Skeletal muscle satellite cell (primary cell): ENCODE data around the gene TYROBP. TPM values are rescaled to one million over a fixed set of nuclear protein-coding genes. Genes with fewer than 3 reads are reported as not detected.
"Not testable (repeated sequence)": the region's sequence is repeated elsewhere in the genome, so short reads cannot be mapped to it uniquely, and the experiment has no call there.

Experiments used
- H3K27me3 ChIP-seq: 2 replicates; pipeline ENCODE4 v1.7.0; 2013; ENCODE audit warnings: low read length; ENCODE audit not compliant: control insufficient read depth, insufficient read depth
- H3K36me3 ChIP-seq: 2 replicates; pipeline ENCODE4 v1.7.0; 2013; ENCODE audit warnings: mild to moderate bottlenecking, control low read depth, low read length; ENCODE audit not compliant: insufficient read depth
- H3K4me1 ChIP-seq: 2 replicates; pipeline ENCODE4 v1.7.0; 2013; ENCODE audit warnings: low read length; ENCODE audit not compliant: control insufficient read depth, insufficient read depth
- H3K4me2 ChIP-seq: 2 replicates; pipeline ENCODE4 v1.7.0; 2013; ENCODE audit warnings: mild to moderate bottlenecking, low read length
- H3K4me3 ChIP-seq: 2 replicates; pipeline ENCODE4 v1.7.0; 2013; ENCODE audit warnings: low read length
- H3K9ac ChIP-seq: 2 replicates; pipeline ENCODE4 v1.7.0; 2013; ENCODE audit warnings: mild to moderate bottlenecking, low read depth, low read length, moderate library complexity
- H3K9me3 ChIP-seq: replicated peaks from 2 replicates; pipeline ENCODE4 v1.7.0; 2013; ENCODE audit warnings: mild to moderate bottlenecking, control low read depth, low read length
- total RNA-seq: library from RNA; depleted of rRNA; stranded (reverse); fragments of >200 nt; gene quantifications from 2 replicates; pipeline ENCODE4 v1.2.3, GENCODE V29; 2012; rRNA removed

TYROBP gene
- total RNA-seq = not detected in 2 replicates

DNA sequence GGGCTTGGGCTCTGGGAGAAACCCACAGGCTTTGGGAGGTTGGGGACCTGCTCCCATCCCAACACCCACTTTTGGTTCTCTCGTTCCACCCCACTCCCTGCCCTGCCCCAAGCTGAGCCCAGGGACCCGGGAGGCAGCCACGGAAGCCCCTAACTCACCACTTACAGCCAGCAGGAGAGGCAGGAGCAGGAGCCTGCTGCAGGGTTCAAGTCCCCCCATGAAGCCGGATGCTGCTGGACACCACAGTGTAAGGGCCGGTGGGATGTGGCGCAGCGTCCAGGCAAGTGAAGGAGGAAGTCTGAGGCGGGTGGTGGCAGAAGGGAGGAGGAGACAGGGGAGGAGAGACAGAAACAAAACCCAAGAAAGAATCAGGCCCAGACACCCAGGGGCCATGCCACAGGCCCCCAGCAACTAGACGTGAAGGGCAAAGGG is at the start of gene TYROBP:
TYROBP (minus strand) TSS at position 286 of the 432 bp plus-strand sequence; CDS start at position 219, 67 bp downstream.
- H3K4me1 ChIP-seq = peaks cover 16% of the 10 kb centered on the region
- no peaks in the 10 kb centered on the region for H3K36me3 ChIP-seq
- no peak within 1 kb of the TSS for H3K4me2 ChIP-seq
- H3K9ac ChIP-seq = no peak within 1 kb of the TSS
- H3K4me3 ChIP-seq = no peak within 1 kb of the TSS
- no peaks in the 10 kb centered on the region for H3K9me3 ChIP-seq
- no peaks in the 10 kb centered on the region for H3K27me3 ChIP-seq

DNA sequence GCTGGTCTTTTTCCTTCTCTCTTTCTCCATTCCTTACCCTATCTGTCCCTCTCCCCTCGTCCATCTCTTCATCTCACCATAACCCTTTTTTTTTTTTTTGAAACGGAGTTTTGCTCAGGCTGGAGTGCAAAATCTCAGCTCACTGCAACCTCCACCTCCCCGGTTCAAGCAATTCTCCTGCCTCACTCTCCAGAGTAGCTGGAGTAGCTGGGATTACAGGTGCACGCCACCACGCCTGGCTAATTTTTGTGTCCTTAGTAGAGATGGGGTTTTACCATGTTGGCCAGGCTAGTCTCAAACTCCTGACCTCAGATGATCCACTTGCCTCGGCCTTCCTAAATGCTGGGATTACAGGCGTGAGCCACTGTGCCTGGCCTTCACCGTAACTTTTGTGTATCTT is 49.3 kb upstream of the TYROBP start:
- not testable (repeated sequence) for H3K4me2 ChIP-seq, H3K9ac ChIP-seq, H3K9me3 ChIP-seq, H3K36me3 ChIP-seq, H3K4me1 ChIP-seq, H3K4me3 ChIP-seq
- peaks cover 44% of the 10 kb centered on the region for H3K27me3 ChIP-seq

GRCh38 chr19:35955881-35956634 is 48.0 kb upstream of the TYROBP start:
- H3K9me3 ChIP-seq = no peaks in the 10 kb centered on the region
- no peaks in the 10 kb centered on the region for H3K36me3 ChIP-seq
- H3K9ac ChIP-seq = no peak overlapping the region
- H3K4me3 ChIP-seq = no peak overlapping the region
- no peaks in the 10 kb centered on the region for H3K4me1 ChIP-seq
- H3K4me2 ChIP-seq = no peak overlapping the region
- peaks cover 48% of the 10 kb centered on the region for H3K27me3 ChIP-seq

GRCh38 chr19:35949131-35949530 is 41.0 kb upstream of the TYROBP start:
- H3K27me3 ChIP-seq = peaks cover 15% of the 10 kb centered on the region
- no peak overlapping the region for H3K4me3 ChIP-seq
- no peaks in the 10 kb centered on the region for H3K36me3 ChIP-seq
- H3K9ac ChIP-seq = no peak overlapping the region
- H3K4me2 ChIP-seq = no peak overlapping the region
- no peaks in the 10 kb centered on the region for H3K4me1 ChIP-seq
- no peaks in the 10 kb centered on the region for H3K9me3 ChIP-seq

GRCh38 chr19:35946203-35946602 is 38.1 kb upstream of the TYROBP start:
- Histone ChIP-seq H3K4me3 (no peak overlapping the region), H3K36me3 (no peaks in the 10 kb centered on the region), H3K27me3 (peaks cover 6% of the 10 kb centered on the region), H3K9ac (no peak overlapping the region), H3K9me3 (no peaks in the 10 kb centered on the region), H3K4me1 (no peaks in the 10 kb centered on the region), H3K4me2 (no peak overlapping the region)

- H3K9ac ChIP-seq = no peak overlapping the region
- no peaks in the 10 kb centered on the region for H3K9me3 ChIP-seq
- H3K27me3 ChIP-seq = no peaks in the 10 kb centered on the region
- peaks cover 4% of the 10 kb centered on the region for H3K36me3 ChIP-seq
- H3K4me2 ChIP-seq = no peak overlapping the region
- no peak overlapping the region for H3K4me3 ChIP-seq
- H3K4me1 ChIP-seq = no peaks in the 10 kb centered on the region
Measured at GRCh38 chr19:35945121-35945790, 37.2 kb upstream of the TYROBP start.

- Histone ChIP-seq H3K27me3 (no peaks in the 10 kb centered on the region), H3K4me2 (no peak overlapping the region), H3K4me1 (no peaks in the 10 kb centered on the region), H3K9ac (no peak overlapping the region), H3K4me3 (no peak overlapping the region), H3K9me3 (no peaks in the 10 kb centered on the region), H3K36me3 (peaks cover 7% of the 10 kb centered on the region)
Measured at GRCh38 chr19:35944556-35944955, 36.5 kb upstream of the TYROBP start.

DNA sequence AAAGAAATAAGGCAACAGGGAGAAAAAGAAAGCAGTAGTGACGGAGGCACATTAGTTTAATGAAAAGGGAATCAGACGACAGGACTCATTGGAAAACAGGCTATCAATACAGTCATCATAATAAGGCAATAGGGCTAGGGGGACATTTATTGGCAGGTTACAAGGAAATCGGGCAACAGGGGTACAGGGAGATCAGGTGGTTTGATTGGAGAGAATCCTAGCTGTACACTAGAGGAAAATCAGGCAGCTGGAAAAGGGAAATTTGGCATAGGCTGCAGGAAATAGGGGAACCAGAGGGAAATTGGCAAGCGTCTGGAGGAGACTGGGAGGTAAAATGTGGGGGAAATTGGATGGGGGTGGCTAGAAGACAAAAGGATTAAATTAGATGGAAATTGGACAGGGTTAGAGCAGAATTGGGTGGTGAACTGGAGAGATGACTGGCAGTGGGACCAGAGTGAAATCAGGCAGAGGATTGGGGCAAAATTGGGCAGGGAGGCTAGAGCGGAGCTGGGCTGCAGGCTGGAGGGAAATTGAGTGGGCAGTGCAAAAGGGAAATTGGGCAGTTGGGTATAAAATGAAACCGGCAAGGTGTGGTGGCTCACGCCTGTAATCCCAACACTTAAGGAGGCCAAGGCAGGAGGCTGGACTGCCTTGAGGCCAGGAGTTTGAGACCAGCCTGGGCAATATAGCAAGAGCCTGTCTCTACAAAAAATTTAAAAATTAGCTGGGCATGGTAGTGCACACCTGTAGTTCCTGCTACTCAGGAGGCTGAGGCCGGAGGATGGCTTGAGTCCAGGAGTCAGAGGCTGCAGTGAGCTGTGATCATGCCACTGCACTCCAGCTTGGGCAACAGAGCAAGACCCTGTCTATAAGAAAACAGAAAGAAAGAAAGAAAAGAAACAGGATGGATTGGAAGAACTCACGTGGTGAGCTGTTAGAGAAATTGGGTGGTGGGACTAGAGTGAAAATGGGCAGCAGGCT is 35.5 kb upstream of the TYROBP start:
- Histone ChIP-seq H3K36me3 (peaks cover 7% of the 10 kb centered on the region), H3K9me3 (no peaks in the 10 kb centered on the region), H3K4me1 (peaks cover under 1% of the 10 kb centered on the region), H3K27me3 (no peaks in the 10 kb centered on the region), H3K9ac (no peak overlapping the region), H3K4me2 (no peak overlapping the region), H3K4me3 (no peak overlapping the region)

- H3K36me3 ChIP-seq = peaks cover 7% of the 10 kb centered on the region
- peaks cover 14% of the 10 kb centered on the region for H3K4me1 ChIP-seq
- no peak overlapping the region for H3K9ac ChIP-seq
- H3K9me3 ChIP-seq = no peaks in the 10 kb centered on the region
- H3K4me3 ChIP-seq = no peak overlapping the region
- H3K27me3 ChIP-seq = no peaks in the 10 kb centered on the region
- no peak overlapping the region for H3K4me2 ChIP-seq
Measured at GRCh38 chr19:35942235-35942634, 34.1 kb upstream of the TYROBP start.

DNA sequence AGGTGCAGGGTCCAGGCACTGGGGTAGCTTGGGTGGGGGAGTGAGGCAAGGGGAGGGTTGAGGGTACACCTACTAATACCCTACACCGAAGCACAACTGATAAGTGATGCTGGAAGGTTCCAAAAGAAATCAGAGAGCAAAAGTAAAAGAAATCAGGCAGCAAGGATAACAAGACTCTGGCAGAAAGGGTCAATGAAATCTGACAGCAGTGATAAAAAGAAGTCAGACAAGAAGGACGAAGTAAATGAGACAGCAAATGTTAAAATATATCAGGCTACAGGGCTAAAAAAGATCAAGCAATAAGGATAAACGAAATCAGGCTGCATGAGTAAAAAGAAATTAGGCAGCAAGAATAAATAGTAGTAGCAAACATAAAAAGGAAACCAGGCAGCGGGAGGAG is 32.7 kb upstream of the TYROBP start:
- no peaks in the 10 kb centered on the region for H3K9me3 ChIP-seq
- H3K4me1 ChIP-seq = peaks cover 21% of the 10 kb centered on the region
- no peak overlapping the region for H3K4me3 ChIP-seq
- no peak overlapping the region for H3K9ac ChIP-seq
- peaks cover 7% of the 10 kb centered on the region for H3K36me3 ChIP-seq
- H3K4me2 ChIP-seq = no peak overlapping the region
- H3K27me3 ChIP-seq = no peaks in the 10 kb centered on the region

DNA sequence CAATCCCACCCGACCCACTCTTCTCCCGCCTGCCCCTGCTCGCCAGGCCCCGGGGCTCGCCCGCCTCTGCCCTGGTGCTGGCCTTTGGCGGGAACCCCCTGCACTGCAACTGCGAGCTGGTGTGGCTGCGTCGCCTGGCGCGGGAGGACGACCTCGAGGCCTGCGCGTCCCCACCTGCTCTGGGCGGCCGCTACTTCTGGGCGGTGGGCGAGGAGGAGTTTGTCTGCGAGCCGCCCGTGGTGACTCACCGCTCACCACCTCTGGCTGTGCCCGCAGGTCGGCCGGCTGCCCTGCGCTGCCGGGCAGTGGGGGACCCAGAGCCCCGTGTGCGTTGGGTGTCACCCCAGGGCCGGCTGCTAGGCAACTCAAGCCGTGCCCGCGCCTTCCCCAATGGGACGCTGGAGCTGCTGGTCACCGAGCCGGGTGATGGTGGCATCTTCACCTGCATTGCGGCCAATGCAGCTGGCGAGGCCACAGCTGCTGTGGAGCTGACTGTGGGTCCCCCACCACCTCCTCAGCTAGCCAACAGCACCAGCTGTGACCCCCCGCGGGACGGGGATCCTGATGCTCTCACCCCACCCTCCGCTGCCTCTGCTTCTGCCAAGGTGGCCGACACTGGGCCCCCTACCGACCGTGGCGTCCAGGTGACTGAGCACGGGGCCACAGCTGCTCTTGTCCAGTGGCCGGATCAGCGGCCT is 32.1 kb upstream of the TYROBP start:
- Histone ChIP-seq H3K27me3 (no peaks in the 10 kb centered on the region), H3K9me3 (no peaks in the 10 kb centered on the region), H3K4me2 (no peak overlapping the region), H3K9ac (no peak overlapping the region), H3K36me3 (peaks cover 7% of the 10 kb centered on the region), H3K4me1 (peaks cover 27% of the 10 kb centered on the region), H3K4me3 (no peak overlapping the region)
